ENCODE data around the gene CSMD2.

DNA sequence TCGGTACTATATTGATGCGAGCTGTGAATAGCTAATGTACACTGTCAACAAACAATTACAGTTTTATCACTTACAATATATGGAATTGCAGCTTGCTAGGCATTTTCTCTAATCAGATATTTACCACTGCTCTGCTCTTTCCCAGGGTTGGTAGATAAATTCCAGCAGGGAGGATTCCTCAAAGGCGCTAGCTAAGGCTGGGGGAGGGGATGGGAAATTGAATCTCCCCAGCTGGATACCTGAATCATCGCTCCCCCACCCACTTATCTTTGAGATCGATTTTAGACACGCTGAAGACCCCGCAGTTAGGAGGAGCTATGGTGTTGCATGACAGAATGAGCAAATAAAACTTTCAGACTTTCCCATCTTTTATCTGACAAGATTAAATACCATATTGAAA, 127.2 kb downstream of the CSMD2 start:
- no peak for TF ChIP-seq CTCF (conservative IDR thresholded peaks at IDR 0.05; ENCODE audit: low read depth in 2 of 2)
- no peak for TF ChIP-seq ZNF331 (CRISPR knock-in tag; IDR thresholded peaks at IDR 0.05; ENCODE audit: low read depth)
